H9 (cell line): Measurements from ENCODE around the gene C16orf95. TPM values are rescaled to one million over a fixed set of nuclear protein-coding genes. Genes with fewer than 3 reads are reported as not detected.

Experiments used
- DNase-seq: peaks from one replicate; pipeline ENCODE4 v3.0.0-alpha.2; 2017
- H2AFZ ChIP-seq: one replicate; pipeline ENCODE4 v1.6.1; 2013; ENCODE audit warnings: mild to moderate bottlenecking, low read length, control low read depth, moderate library complexity
- H2AK5ac ChIP-seq: 2 replicates; pipeline ENCODE4 v1.6.1; 2013; ENCODE audit warnings: low read length, control low read depth, mixed read lengths; ENCODE audit not compliant: insufficient read length
- H2BK120ac ChIP-seq: one replicate; pipeline ENCODE4 v1.6.1; 2013; ENCODE audit warnings: low read depth, mild to moderate bottlenecking, low read length, control low read depth, inconsistent platforms; ENCODE audit not compliant: poor library complexity, severe bottlenecking
- H2BK12ac ChIP-seq: 2 replicates; pipeline ENCODE4 v1.6.1; 2013; ENCODE audit warnings: low read length, control low read depth, mixed read lengths, low read depth; ENCODE audit not compliant: insufficient read length
- H2BK15ac ChIP-seq: 2 replicates; pipeline ENCODE4 v1.6.1; 2013; ENCODE audit warnings: low read depth, low read length, control low read depth
- H2BK20ac ChIP-seq: one replicate; pipeline ENCODE4 v1.6.1; 2013; ENCODE audit warnings: low read depth, mild to moderate bottlenecking, low read length, control low read depth, inconsistent platforms; ENCODE audit not compliant: poor library complexity, severe bottlenecking
- H2BK5ac ChIP-seq: 2 replicates; pipeline ENCODE4 v1.6.1; 2013; ENCODE audit warnings: low read length, control low read depth, mixed read lengths; ENCODE audit not compliant: insufficient read length
- H3K14ac ChIP-seq: 2 replicates; pipeline ENCODE4 v1.6.1; 2013; ENCODE audit warnings: low read length, control low read depth; ENCODE audit not compliant: insufficient read depth
- H3K18ac ChIP-seq: 2 replicates; pipeline ENCODE4 v1.6.1; 2013; ENCODE audit warnings: low read depth, mild to moderate bottlenecking, mixed read lengths, low read length, control low read depth; ENCODE audit not compliant: insufficient read length
- H3K23ac ChIP-seq: 2 replicates; pipeline ENCODE4 v1.6.1; 2013; ENCODE audit warnings: low read length, control low read depth, mixed read lengths, low read depth; ENCODE audit not compliant: insufficient read length
- H3K23me2 ChIP-seq: 2 replicates; pipeline ENCODE4 v1.6.1; 2013; ENCODE audit warnings: low read depth, mild to moderate bottlenecking, mixed read lengths, low read length, control low read depth; ENCODE audit not compliant: insufficient read length, poor library complexity, severe bottlenecking
- H3K27ac ChIP-seq: 2 replicates; pipeline ENCODE4 v1.5.1; 2013; ENCODE audit warnings: low read length, control low read depth, mixed read lengths, low read depth; ENCODE audit not compliant: insufficient read length
- H3K27me3 ChIP-seq: 2 replicates; pipeline ENCODE4 v1.6.1; 2013; ENCODE audit warnings: low read length, control low read depth, inconsistent platforms; ENCODE audit not compliant: insufficient read depth
- H3K4ac ChIP-seq: 2 replicates; pipeline ENCODE4 v1.6.1; 2013; ENCODE audit warnings: low read depth, mild to moderate bottlenecking, control low read depth, inconsistent platforms, low read length, moderate library complexity
- H3K4me1 ChIP-seq: 2 replicates; pipeline ENCODE4 v1.6.1; 2013; ENCODE audit warnings: low read length, control low read depth, inconsistent platforms; ENCODE audit not compliant: insufficient read depth
- H3K4me2 ChIP-seq: 2 replicates; pipeline ENCODE4 v1.6.1; 2013; ENCODE audit warnings: low read length, control low read depth, mixed read lengths; ENCODE audit not compliant: insufficient read length, insufficient read depth
- H3K56ac ChIP-seq: 2 replicates; pipeline ENCODE4 v1.6.1; 2013; ENCODE audit warnings: low read depth, mild to moderate bottlenecking, mixed read lengths, low read length, control low read depth; ENCODE audit not compliant: insufficient read length
- H3K79me1 ChIP-seq: 2 replicates; pipeline ENCODE4 v1.6.1; 2013; ENCODE audit warnings: low read depth, mild to moderate bottlenecking, moderate library complexity, low read length, control low read depth, inconsistent platforms; ENCODE audit not compliant: insufficient read depth, poor library complexity, severe bottlenecking
- H3K79me2 ChIP-seq: 2 replicates; pipeline ENCODE4 v1.6.1; 2013; ENCODE audit warnings: low read length, control low read depth, inconsistent platforms; ENCODE audit not compliant: insufficient read depth
- H3K9ac ChIP-seq: 2 replicates; pipeline ENCODE4 v1.6.1; 2013; ENCODE audit warnings: low read length, control low read depth, mixed read lengths; ENCODE audit not compliant: insufficient read length; ENCODE audit errors: extremely low read depth
- H3K9me3 ChIP-seq: one replicate; pipeline ENCODE4 v1.6.1; 2013; ENCODE audit warnings: low read depth, low read length, inconsistent platforms; ENCODE audit not compliant: control insufficient read depth
- H3T11ph ChIP-seq: one replicate; pipeline ENCODE4 v1.6.1; 2013; ENCODE audit warnings: mild to moderate bottlenecking, low read length, control low read depth, inconsistent platforms
- H4K20me1 ChIP-seq: one replicate; pipeline ENCODE4 v1.6.1; 2013; ENCODE audit not compliant: control insufficient read depth, insufficient read length, insufficient read depth
- H4K5ac ChIP-seq: 2 replicates; pipeline ENCODE4 v1.6.1; 2013; ENCODE audit warnings: low read depth, mild to moderate bottlenecking, mixed read lengths, low read length, control low read depth; ENCODE audit not compliant: insufficient read length
- H4K8ac ChIP-seq: replicated peaks from 2 replicates; pipeline ENCODE4 v1.6.1; 2013; ENCODE audit warnings: low read length, control low read depth, mixed read lengths, low read depth; ENCODE audit not compliant: insufficient read length
- H4K91ac ChIP-seq: 2 replicates; pipeline ENCODE4 v1.6.1; 2013; ENCODE audit warnings: low read depth, mild to moderate bottlenecking, moderate library complexity, mixed read lengths, low read length, control low read depth; ENCODE audit not compliant: insufficient read length
- H3K27ac Mint-ChIP-seq, 3 experiments: 2 replicates in 2 of 3; 3 replicates in 1 of 3; pipeline ENCODE4 v1.8.0; 2020 to 2021; ENCODE audit warnings: mixed read lengths in 3 of 3, mild to moderate bottlenecking in 1 of 3, moderate library complexity in 1 of 3
- H3K27me3 Mint-ChIP-seq: 2 replicates; pipeline ENCODE4 v1.8.0; 2021; ENCODE audit warnings: low read depth, mild to moderate bottlenecking, moderate library complexity, mixed read lengths
- H3K36me3 Mint-ChIP-seq, 3 experiments: 2 replicates in 2 of 3; 3 replicates in 1 of 3; pipeline ENCODE4 v1.8.0; 2020 to 2021; ENCODE audit warnings: low read depth in 3 of 3, mixed read lengths in 3 of 3; ENCODE audit not compliant: insufficient read depth in 1 of 3
- H3K4me1 Mint-ChIP-seq, 2 experiments: 2 replicates each; pipeline ENCODE4 v1.8.0; 2020; ENCODE audit warnings: mixed read lengths in 2 of 2
- H3K4me3 Mint-ChIP-seq, 2 experiments: 2 replicates in 1 of 2; 3 replicates in 1 of 2; pipeline ENCODE4 v1.8.0; 2020 to 2021; ENCODE audit warnings: mild to moderate bottlenecking in 2 of 2, mixed read lengths in 2 of 2, moderate library complexity in 1 of 2
- H3K9me3 Mint-ChIP-seq, 2 experiments: 2 replicates in 1 of 2; 3 replicates in 1 of 2; pipeline ENCODE4 v1.8.0; 2020; ENCODE audit warnings: mild to moderate bottlenecking in 2 of 2, mixed read lengths in 2 of 2, moderate library complexity in 1 of 2
- WGBS: extraction: QIAGEN DNeasy Blood & Tissue Kit; methylation state at CpG from one replicate; pipeline ENCODE4 v1.1.7; 2013; ENCODE audit warnings: missing lambda C conversion rate, low lambda C conversion rate, mixed read lengths; ENCODE audit not compliant: insufficient read length; ENCODE audit errors: extremely low coverage; 5-methylcytosine and 5-hydroxymethylcytosine counted together
- total RNA-seq: library from RNA; stranded (reverse); gene quantifications from 2 replicates; pipeline ENCODE4 v1.2.1, GENCODE V29; 2021
- TF ChIP-seq, protein P1 (sequence below): fragments of 200-600 bp; sonication (generic); conservative IDR thresholded peaks from 3 replicates; pipeline ENCODE4 v1.8.0; 2021; ENCODE audit warnings: antibody characterized with exemption, mild to moderate bottlenecking

The C16orf95 gene
- total RNA-seq, 1 experiment from 2014 or later: 5.6 TPM

DNA sequence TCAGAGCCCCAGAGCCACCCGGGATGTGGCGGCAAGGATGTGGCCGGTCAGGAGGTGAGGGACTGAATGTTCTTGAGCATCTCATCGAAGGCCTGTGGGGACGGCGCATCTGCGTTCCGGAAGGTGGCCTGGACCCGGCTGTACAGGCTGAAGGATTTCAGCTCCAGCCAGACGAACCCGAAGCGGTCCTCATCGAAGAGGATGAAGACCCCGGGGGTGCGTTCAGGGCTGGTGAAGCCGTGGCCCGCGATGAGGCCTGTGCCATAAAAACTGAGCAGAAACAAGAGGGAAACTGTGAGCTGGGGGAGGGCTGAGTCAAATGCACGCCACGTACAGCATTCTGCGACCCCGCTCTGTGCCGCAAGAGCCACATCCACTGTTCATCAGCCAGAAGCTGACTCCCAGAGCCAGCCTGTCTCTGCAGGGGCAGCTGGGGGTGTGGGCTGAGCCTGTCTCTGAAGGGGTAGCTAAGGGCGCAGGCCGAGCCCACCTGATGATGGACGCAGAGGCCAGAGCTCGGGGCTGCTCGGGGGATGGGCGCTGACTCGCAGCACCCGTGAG lies 14.1 kb upstream of the C16orf95 start:
- H3T11ph ChIP-seq: no peak overlapping the region
- no peak overlapping the region for H3K27ac ChIP-seq
- H2BK120ac ChIP-seq: no peak overlapping the region
- H3K4ac ChIP-seq: no peak overlapping the region
- no peak overlapping the region for H4K8ac ChIP-seq
- H3K79me2 ChIP-seq: no peaks in the 10 kb centered on the region
- TF ChIP-seq, protein P1, sequence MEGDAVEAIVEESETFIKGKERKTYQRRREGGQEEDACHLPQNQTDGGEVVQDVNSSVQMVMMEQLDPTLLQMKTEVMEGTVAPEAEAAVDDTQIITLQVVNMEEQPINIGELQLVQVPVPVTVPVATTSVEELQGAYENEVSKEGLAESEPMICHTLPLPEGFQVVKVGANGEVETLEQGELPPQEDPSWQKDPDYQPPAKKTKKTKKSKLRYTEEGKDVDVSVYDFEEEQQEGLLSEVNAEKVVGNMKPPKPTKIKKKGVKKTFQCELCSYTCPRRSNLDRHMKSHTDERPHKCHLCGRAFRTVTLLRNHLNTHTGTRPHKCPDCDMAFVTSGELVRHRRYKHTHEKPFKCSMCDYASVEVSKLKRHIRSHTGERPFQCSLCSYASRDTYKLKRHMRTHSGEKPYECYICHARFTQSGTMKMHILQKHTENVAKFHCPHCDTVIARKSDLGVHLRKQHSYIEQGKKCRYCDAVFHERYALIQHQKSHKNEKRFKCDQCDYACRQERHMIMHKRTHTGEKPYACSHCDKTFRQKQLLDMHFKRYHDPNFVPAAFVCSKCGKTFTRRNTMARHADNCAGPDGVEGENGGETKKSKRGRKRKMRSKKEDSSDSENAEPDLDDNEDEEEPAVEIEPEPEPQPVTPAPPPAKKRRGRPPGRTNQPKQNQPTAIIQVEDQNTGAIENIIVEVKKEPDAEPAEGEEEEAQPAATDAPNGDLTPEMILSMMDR: no peak
- H4K5ac ChIP-seq: no peak overlapping the region
- H3K56ac ChIP-seq: no peak overlapping the region
- no peaks in the 10 kb centered on the region for H3K9me3 ChIP-seq
- no CpG with 5 or more reads among the region's 31 CpGs for WGBS
- Mint-ChIP-seq H3K36me3 (peaks cover 5 to 29% (median 26%) of the 10 kb centered on the region in 3 experiments; a peak in 6 of 7 replicates), H3K9me3 (no peaks in the 10 kb centered on the region), H3K27ac (no peak overlapping the region; a peak in 2 of 7 replicates), H3K4me3 (no peak overlapping the region), H3K27me3 (no peaks in the 10 kb centered on the region; the same call in 1 of the 2 replicates), H3K4me1 (0 out of 4 replicates have a peak, but pooled peaks cover 0 to 3% of the 10 kb centered on the region in 2 experiments)
- H3K4me1 ChIP-seq: no peaks in the 10 kb centered on the region
- no peak overlapping the region for H2BK20ac ChIP-seq
- H4K20me1 ChIP-seq: no peaks in the 10 kb centered on the region
- H3K18ac ChIP-seq: no peak overlapping the region
- DNase-seq: no peak
- no peaks in the 10 kb centered on the region for H3K79me1 ChIP-seq
- no peak overlapping the region for H3K14ac ChIP-seq
- no peak overlapping the region for H3K23ac ChIP-seq
- H2BK12ac ChIP-seq: no peak overlapping the region
- no peak overlapping the region for H2BK15ac ChIP-seq
- H3K9ac ChIP-seq: no peak overlapping the region
- H4K91ac ChIP-seq: no peak overlapping the region
- no peaks in the 10 kb centered on the region for H3K23me2 ChIP-seq
- no peak overlapping the region for H2BK5ac ChIP-seq
- H3K27me3 ChIP-seq: no peaks in the 10 kb centered on the region
- H2AFZ ChIP-seq: no peak overlapping the region
- H3K4me2 ChIP-seq: no peak overlapping the region
- no peak overlapping the region for H2AK5ac ChIP-seq
